Inflammatory macrophage (primary cell): Measurements from ENCODE around the gene FGF5.
A peak's percentile ranks its signal among the peaks of the same experiment; 100 is the strongest.
"Not testable (repeated sequence)": the region's sequence is repeated elsewhere in the genome, so short reads cannot be mapped to it uniquely, and the experiment has no call there.

Experiments
- DNase-seq, 2 donors: peaks; one replicate each; pipeline ENCODE4 v3.0.0-alpha.2; 2020 to 2022

FGF5 gene

DNA sequence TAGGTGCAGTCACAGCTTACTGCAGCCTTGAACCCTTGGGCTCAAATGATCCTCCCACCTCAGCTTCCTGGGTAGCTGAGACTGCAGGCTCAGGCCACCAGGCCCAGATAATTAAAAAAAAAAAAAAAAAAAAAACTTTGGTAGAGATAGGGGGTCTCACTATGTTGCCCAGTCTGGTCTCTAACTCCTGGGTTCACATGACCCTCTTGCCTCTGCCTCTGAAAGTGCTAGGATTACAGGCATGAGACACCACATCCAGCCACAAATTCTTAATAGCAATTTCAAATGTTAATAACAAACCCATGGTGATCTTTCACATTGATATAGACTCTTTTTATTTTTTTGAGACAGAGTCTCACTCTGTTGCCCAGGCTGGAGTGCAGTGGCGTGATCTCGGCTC lies 12.3 kb upstream of the FGF5 start:
- no peak for DNase-seq

DNA sequence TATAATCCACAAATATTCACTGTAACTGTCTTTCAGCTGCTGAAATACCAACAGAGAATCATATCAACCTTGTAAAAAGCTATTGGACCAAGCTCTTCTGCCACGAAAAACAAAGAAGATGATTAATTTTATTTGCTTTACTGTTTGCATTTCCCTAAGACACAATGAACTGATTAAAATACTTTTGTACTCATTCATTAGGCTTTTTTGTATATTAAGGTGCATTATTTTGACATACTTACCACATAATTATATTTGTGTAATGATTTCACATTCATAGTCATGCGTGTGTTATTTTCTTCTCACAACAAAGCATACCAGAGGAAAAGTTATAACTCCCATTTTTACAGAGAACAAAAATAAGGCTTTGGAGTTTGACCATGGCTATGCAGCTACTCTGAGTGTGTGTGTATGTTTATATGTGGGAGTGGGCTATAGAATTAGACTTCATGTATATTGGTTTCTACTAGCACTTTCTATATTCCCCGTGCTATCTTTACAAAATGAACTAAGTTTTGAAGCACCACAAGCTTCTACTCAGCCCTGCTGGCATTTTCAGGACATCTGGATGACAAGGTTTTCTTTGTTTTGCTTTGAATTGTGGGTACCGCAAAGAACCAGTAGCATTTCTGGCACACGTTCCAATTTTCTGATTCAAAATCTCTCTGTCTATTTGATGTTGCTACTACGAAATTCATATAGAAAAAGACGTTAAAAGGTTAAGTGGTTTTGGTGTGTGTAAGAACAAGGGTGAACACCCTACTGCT lies 11.0 kb upstream of the FGF5 start:
- no peak for DNase-seq

DNA sequence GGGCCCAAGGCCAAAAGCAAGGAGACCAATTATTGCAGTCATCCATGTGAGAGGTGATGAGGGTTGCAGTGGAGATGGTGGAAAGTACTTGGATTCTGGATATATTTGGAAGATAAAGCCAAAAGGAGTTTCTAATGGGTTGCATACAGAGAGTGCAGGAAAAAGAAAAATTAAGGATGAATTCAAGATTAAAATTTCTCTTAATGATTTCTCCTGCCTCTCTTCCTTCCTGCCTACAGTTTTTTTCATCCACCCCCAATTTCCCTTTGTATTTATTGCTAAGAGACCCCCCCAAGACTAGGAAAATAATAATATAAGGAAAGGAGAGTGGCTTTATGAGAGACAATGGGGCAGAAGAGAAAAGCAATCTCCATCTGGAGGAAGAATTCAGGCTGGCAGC lies 8.6 kb upstream of the FGF5 start:
- DNase-seq: no peak

DNA sequence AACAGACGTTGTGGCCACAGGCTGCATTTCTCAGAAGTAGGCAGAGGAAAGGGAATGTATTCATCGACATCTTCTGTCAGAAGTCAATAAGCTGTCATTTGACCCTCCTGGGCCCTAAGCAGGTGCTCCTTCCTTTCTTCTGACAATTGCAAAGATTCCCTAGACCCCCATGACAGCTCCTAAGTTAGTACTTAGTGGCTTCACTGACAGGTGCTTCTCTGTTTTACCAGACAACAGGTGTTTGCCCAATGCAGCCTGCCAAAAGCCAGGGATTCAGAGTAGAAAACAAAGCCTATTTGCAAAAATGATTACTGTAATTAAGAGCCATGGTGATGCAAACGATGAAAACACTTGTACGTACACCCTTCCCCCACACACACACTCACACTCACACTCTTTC lies 7.5 kb upstream of the FGF5 start:
- DNase-seq: no peak

DNA sequence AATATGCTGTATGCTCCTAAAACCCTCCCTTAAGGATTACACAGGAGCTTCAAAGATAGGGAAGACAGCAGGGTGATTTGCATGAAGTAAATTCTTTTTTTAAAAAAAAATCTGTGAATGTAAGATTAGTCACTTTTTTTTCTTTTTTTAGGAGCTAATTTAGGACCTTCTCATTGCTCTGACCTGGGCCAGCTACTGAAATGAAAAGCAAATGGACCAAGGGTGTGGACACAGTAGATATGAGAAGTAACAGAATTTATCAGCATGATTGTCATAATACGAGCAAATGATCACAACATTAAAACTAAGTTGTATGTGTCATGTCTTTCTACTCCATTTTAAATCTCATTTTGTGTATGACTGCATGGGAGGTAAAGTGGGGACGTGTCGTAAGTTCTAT lies 6.6 kb upstream of the FGF5 start:
- no peak for DNase-seq

DNA sequence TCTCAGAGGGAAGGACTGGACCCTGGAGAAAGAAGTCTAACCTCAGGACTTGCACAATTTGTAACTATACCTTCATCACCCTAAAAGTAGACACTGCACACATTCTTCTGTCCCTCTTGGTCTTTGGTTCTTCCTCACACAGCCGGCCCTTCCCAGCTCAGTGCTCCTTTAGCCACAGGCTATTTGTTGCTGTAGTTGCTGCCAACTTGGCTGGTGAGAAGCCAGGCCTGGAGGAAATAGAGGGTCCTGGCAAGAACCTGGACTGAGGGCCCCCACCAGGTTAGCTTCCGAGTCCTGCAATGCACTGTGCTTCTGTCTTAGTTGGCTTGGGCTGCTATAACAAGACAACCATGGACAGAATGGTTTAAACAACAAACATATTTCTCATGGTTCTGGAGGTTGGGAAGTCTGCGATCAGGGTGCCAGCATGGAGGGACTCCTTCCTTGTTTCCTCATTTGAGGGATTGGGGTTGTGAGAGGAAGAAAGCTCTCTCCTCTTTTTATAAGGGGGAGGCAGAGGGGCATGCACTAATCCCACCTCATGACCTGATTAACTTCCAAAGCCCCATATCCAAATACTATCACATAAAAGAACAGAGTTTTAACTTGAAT lies 4.4 kb upstream of the FGF5 start:
- DNase-seq: no peak

DNA sequence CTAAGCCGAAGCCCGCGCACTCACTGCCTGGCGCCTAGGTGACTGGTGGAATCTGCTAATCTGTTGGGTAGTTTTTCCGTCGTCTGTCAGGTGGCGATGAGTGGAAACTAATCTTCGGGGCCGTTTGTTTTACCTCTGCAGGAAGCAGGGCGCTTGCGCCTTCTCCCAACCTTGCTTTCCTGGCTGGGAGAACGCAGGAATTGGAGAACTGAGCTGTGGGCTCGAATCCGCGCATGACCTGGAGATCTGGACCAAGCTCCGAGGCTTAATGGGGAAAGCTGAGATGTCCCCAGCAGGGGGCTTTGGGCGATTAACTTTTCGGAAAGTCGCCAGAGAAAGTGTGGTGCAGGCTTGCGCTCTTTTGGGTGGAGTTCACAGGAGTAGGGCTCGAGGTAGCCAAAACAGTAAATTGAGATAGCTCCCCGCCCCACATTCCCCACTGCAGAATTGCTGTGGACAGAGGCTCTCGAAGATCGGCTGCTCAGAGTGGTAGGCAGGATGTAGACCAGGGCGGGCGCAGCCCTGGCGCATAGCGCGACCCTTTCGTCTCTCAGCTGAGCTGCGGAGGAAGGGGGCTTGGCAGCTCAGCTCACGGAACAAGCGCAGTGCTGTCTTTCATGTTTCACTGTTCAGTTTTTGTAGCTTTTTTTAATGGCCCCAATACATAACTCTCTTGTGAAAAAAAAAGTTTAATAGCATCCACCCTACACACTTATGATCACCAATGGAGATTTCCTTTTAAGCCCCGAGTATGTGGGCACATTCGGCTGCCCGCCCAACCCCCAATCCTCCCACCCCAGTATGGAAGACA lies 2.7 kb upstream of the FGF5 start:
- DNase-seq: no peak

DNA sequence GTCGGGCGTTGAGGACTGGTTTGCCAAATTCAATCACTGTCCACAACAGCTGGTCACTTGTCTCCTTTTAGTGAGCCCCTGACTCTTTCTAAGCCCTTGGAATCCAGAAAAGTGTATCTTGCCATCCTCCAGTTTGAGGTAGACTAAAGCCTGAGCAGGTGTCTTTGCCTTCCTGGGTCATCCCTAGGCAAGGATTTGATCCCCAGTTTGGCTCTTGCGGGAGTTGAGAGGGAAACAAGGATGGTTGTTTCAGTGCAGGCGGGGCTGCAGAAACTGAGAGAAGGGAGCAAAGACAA lies 2.2 kb upstream of the FGF5 start:
- DNase-seq: no peak

DNA sequence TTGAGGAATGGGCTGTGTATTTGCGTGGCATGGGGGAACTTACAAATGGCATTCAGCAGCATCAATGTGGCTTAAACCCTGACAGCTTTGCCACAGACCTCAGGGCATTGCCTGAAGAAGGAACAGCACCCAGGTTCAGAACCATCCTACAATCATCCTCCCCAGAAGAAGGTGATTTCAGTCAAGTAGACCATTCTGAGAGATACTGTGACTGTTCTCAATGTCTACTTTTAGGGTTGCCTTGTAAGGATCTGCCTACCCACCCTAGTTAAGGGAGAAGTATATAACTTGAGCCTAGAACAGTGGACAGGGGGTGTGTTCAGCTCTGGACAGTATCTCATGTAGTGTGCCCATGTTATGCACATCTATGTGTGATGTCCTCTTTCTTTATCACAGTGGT lies 1.6 kb upstream of the FGF5 start:
- DNase-seq: no peak

DNA sequence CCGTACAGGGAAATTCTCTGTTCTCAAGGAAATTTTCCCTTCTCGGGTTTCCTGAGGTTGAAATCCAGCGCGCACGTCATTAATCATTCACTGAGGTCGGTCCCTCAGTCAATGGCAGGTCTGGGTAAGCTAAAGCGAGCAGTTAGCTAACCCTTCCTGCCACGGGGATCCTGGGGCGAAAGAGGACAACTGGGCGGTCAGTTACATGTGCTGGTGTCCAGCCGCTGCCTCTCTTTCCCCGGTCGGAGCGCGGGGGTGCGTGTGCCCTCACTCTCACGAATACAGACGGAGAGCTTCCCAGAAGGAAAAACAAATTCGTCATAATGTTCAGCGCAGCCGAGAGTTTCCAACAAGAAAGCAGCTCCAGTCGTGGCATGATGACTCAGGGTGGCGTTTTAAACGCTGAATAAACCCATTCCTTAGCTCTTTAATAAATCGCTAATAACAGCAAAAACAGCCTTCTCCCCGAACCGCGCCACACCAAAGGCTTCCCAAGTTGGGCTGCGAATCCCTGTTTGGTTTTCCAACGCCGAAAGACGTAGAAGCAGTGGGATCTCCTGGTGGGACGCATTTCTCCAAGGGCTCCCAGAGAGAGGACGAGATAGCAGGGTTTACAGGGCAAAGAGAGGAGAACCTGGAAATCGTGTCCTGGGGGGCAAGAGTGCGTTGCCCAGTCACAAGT lies 752 bp upstream of the FGF5 start:
- peak in 1 of 2 donors; percentile 2 for DNase-seq

DNA sequence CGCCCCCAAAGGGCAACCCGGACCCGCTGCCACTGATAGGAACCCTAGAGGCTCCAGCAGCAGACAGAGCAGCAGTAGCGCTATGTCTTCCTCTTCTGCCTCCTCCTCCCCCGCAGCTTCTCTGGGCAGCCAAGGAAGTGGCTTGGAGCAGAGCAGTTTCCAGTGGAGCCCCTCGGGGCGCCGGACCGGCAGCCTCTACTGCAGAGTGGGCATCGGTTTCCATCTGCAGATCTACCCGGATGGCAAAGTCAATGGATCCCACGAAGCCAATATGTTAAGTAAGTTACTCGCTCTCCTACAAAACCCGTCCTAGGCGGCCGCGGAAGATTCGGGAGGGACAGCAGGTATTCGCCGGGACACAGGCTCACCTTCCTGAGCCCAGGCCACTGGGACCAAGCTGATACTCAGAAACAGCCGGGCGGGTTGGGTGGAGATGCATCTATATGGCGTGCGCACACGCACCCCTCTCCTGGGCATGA lies 477 bp downstream of the FGF5 start:
- peak; percentile 20 to 41 for DNase-seq

DNA sequence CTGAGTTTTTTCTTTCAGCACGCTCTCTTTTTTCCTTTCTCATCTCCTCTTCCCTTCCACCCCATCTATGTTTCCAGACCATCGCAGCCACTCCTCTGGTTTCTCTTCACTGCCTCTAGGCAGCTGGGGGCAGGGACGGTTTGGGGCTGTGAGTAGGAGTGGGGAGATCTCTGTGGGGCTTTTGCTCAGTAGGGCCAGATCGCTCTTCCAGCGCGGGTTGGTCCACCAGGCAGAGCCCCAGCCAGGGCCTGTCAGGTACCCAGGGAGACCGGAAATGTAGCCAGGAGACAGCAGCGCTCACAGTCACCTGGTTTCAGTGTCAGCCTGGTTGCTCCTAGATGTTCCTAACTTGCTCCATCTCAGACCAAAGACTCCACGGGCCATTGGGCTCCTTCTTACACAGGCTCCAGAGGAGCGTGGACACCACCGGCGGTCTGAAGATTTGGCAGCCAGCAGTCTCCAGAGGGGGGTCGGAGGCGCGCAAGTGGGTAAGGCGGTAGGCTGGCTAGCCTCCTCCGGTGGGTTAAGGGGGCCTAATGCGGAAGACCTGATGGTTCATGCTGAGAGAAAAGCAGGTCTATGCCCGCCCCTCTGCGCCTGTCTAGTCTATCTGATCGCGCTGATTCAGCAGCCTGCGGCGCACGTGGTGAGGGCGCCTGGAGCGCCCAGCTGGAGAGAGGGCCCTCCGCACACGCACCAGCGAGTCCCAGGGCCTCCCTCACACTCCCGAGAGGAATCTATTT lies 1.8 kb downstream of the FGF5 start:
- DNase-seq: no peak

DNA sequence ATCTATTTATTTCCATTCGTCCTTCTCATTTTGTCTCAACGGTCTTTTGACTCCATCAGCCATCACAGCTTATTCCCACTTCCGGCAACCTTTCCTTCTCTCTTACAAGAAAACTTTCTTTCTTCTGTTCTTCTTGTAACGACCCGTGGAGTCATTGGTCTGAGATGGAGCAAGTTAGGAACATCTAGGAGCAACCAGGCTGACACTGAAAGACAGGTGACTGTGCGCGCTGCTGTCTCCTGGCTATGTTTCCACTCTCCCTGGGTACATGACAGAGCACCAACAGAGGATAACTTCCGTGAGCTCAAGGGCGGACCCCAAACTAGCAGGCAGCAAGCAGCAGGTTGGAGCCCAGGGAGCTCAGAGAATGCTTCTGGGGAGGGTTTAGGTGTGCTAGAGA lies 2.5 kb downstream of the FGF5 start:
- DNase-seq: no peak

DNA sequence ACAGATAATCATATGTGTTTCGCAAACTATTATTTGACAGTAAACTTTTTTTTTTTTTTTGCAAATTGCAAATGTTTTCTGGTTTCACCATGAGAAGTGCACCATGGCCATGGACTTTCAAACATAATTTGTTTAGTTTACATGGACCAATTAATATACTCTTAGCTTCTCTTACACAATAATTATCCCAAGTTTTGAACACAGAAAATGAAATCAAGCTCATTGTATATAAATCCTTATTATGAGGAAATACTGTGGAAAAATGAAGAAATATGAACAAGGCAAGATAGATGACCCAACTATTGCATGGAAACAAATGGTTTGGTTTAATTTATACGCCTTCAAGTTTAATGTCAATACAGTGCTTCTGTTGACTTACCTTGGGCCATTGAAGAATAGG lies 3.9 kb downstream of the FGF5 start:
- no peak for DNase-seq

DNA sequence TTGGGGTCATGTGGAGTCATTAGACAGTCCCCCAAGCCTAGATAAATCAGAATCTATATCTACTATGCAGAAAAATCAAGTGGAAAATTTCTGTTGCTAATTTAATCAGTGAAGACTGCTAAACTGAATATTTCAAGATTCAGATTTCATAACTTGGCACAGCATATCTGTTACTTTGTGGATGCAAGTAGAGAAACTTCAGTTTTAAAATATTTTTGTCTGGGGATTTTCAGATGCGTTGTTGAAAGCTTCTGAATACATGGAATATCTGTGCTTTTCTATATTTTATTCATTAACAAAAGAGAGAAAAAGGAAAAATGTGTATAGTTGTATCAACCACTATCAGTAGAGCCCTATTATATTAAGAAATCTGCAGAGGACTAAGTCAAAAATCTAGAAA lies 4.4 kb downstream of the FGF5 start:
- no peak for DNase-seq

DNA sequence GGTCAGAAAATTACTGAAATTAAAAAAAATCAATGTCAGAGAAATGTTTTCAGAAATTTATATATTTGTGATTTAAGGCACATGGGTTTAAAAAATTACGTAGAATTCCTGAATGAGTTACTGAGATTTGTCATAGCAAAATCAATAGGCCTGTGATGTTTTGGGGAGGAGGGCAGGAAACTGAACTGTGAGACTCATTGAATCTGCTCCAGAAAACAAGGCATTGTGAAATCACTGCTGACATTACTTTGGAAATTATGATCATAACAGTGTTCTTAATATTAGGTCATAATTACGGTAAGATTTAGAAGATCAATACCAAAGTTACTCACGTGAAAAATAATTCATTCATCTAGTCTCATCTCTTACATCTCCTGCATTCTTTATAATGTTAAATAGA lies 5.3 kb downstream of the FGF5 start:
- no peak for DNase-seq

DNA sequence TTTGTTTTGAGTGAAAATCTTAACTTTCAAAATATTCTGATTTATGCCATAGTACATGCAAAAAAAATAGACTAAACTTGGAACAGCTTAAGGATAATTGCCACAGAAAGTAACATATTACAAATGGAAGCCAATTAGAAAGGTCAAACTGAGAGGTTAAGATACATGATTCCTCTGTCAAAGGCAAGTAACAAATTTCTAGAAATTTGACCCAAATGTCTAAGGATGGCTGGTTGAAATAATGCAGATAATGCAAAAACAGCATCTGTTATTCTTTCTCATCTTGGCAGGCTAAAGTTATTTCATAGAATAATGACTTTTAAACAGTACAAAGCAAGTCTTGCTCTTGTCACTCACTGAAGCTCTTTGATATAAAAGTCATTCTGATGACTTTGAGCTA lies 10.5 kb downstream of the FGF5 start:
- no peak for DNase-seq

DNA sequence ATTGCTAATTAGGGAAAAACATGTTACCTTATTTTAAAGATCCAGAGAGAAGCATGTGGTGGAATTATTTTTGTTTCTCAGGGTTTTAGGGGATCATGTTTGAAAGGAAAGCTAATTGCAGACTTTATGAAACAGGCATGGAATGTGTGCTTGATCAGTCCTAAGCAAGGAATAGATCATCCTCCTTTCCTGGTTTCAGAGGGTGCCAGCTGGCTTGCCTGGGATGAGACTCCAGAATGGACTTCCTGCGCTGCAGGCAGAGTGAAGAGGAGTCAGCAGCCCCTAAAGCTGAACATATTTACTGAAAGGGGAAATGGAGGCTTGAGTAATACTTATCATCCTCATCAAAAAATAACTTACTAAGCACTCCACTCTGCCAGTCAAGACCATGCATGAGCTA lies 13.3 kb downstream of the FGF5 start:
- DNase-seq: no peak

DNA sequence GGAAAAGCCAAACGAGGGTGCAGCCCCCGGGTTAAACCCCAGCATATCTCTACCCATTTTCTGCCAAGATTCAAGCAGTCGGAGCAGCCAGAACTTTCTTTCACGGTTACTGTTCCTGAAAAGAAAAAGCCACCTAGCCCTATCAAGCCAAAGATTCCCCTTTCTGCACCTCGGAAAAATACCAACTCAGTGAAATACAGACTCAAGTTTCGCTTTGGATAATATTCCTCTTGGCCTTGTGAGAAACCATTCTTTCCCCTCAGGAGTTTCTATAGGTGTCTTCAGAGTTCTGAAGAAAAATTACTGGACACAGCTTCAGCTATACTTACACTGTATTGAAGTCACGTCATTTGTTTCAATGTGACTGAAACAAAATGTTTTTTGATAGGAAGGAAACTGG lies 20.0 kb downstream of the FGF5 start:
- DNase-seq: no peak

DNA sequence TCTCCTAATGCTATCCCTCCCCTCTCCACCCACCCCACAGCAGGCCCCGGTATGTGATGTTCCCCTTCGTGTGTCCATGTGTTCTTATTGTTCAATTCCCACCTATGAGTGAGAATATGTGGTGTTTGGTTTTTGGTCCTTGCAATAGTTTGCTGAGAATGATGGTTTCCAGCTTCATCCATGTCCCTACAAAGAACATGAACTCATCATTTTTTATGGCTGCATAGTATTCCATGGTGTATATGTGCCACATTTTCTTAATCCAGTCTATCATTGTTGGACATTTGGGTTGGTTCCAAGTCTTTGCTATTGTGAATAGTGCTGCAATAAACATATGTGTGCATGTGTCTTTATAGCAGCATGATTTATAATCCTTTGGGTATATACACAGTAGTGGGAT lies 24.2 kb downstream of the FGF5 start:
- DNase-seq: not testable (repeated sequence)

DNA sequence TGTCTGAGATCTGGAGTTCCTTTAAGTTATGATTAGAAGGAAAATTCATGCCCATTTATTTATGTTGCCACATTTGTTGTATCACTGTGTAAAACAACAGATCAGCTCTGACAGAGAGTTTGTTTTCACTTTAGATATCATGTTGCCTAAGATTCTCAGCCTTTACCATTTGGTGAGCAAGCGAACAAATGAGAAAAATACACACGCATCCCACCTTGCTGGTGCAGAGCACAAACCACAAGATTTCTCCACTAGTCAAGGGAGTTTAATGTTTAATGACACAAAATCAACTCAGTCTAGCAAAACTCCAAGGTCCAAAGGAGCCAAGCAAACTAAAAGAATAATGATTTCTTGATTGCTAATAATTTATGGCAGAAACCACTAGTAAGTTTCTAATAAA lies 27.7 kb downstream of the FGF5 start:
- DNase-seq: no peak

DNA sequence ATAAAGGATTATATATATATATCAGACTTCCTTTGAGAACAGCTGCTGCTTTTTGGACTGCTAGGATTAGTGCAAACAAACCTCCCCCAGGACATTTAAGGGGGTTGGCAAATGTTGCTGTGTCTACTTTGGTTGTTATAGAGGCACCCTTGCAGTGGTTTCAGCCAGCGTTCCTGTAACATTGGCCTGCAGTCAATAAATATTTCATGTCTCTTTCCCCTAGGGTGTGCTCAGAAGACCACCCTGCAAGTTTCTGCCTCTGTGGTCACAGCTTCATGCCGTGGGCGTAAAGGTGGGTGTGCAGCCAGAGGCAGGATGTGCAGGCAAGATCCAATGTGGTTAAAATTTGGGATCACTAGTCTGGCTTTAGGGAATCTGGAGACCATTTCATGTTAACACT lies 28.9 kb downstream of the FGF5 start:
- DNase-seq: no peak

DNA sequence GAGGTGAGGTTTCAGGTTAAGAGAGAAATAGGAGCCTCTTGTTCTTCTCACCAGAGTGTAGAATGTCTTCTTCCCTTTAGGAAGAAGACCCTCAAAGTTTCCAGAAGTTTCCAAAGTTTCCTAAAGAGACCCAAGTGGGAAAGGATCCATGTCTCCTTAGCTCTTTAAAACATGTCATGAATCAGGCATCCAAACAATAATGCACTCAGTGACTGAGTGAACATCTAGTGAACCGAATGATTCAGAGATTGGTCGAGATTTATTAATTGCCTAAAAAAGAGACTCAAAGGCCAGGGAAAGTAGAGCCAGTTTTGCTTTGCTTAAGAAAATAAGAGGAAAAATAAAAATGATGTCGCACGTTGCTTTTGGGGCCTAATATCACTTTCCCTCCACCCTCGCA lies 29.4 kb downstream of the FGF5 start:
- no peak for DNase-seq
